ENCODE data around the gene FXYD5.
A peak's percentile ranks its signal among the peaks of the same experiment; 100 is the strongest.

The FXYD5 gene

DNA sequence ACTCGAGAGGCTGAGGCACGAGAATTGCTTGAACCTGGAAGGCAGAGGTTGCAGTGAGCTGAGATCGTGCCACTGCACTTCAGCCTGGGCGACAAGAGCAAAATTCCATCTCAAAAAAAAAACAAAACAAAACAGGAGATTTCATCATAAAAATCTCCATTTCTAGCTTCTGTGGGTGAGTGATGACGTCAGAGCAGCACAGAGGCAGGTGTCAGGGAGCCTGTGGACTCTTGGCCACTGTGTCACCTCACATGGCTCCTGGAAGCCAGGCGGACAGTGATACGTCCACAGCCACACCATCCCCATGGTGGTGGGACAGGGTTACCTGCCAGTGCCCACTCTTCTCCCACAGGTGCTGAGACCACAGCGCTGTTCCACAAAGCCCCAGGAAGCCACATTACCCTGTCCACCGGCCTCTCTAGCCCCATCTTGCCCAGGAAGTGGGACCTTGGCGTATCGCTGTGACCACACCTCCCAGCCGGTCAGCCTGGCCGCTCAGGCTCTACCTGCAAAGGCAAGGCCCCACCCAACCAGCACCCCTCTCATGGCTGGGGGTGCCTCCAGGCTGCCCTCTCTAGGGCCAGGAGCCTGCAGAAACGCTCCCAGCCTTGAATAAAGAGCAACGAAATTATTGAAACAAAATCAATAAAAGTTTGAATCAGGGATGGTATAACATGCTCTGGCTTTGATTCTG, 41.4 kb upstream of the FXYD5 start:
- no peak for TF ChIP-seq EZH2 (optimal IDR thresholded peaks at IDR 0.05; ENCODE audit: low read depth, low read length)
- no peak for TF ChIP-seq EZH2phosphoT487 (IDR thresholded peaks at IDR 0.05; ENCODE audit: low read length)
- TF ChIP-seq, protein P1, sequence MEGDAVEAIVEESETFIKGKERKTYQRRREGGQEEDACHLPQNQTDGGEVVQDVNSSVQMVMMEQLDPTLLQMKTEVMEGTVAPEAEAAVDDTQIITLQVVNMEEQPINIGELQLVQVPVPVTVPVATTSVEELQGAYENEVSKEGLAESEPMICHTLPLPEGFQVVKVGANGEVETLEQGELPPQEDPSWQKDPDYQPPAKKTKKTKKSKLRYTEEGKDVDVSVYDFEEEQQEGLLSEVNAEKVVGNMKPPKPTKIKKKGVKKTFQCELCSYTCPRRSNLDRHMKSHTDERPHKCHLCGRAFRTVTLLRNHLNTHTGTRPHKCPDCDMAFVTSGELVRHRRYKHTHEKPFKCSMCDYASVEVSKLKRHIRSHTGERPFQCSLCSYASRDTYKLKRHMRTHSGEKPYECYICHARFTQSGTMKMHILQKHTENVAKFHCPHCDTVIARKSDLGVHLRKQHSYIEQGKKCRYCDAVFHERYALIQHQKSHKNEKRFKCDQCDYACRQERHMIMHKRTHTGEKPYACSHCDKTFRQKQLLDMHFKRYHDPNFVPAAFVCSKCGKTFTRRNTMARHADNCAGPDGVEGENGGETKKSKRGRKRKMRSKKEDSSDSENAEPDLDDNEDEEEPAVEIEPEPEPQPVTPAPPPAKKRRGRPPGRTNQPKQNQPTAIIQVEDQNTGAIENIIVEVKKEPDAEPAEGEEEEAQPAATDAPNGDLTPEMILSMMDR (IDR thresholded peaks at IDR 0.05; ENCODE audit: low read length): no peak
- Histone ChIP-seq H3K79me2 (ENCODE audit: low read length) (no peaks in the 10 kb centered on the region), H3K4me3 (ENCODE audit: low read length) (no peak overlapping the region), H3K9ac (ENCODE audit: low read length) (no peak overlapping the region), H3K4me1 (ENCODE audit: low read length) (no peaks in the 10 kb centered on the region), H4K20me1 (ENCODE audit: insufficient read depth, low read length) (no peaks in the 10 kb centered on the region), H3K9me2 (replicated peaks; ENCODE audit: insufficient read depth, low read length) (no peaks in the 10 kb centered on the region), H3K4me2 (ENCODE audit: low read depth, low read length) (no peak overlapping the region), H3F3A (ENCODE audit: insufficient read depth, low read length) (no peaks in the 10 kb centered on the region), H3K27ac (ENCODE audit: low read length) (no peak overlapping the region), H3K36me3 (replicated peaks; ENCODE audit: insufficient read depth, low read length) (no peaks in the 10 kb centered on the region), H2AFZ (ENCODE audit: low read length) (no peak overlapping the region), H3K9me3 (replicated peaks; ENCODE audit: insufficient read depth, low read length) (no peaks in the 10 kb centered on the region), H3K27me3 (replicated peaks; ENCODE audit: insufficient read depth, low read length) (peaks cover 72% of the 10 kb centered on the region)
- DNase-seq: no peak

- Histone ChIP-seq H3K27me3 (replicated peaks; ENCODE audit: insufficient read depth, low read length) (peaks cover 68% of the 10 kb centered on the region), H3K9ac (ENCODE audit: low read length) (no peak overlapping the region), H4K20me1 (ENCODE audit: insufficient read depth, low read length) (no peaks in the 10 kb centered on the region), H3K4me3 (ENCODE audit: low read length) (no peak overlapping the region), H3F3A (ENCODE audit: insufficient read depth, low read length) (no peaks in the 10 kb centered on the region), H3K4me2 (ENCODE audit: low read depth, low read length) (no peak overlapping the region), H3K36me3 (replicated peaks; ENCODE audit: insufficient read depth, low read length) (no peaks in the 10 kb centered on the region), H3K4me1 (ENCODE audit: low read length) (no peaks in the 10 kb centered on the region), H3K9me3 (replicated peaks; ENCODE audit: insufficient read depth, low read length) (no peaks in the 10 kb centered on the region), H2AFZ (ENCODE audit: low read length) (no peak overlapping the region), H3K79me2 (ENCODE audit: low read length) (no peaks in the 10 kb centered on the region), H3K9me2 (replicated peaks; ENCODE audit: insufficient read depth, low read length) (no peaks in the 10 kb centered on the region), H3K27ac (ENCODE audit: low read length) (no peak overlapping the region)
- TF ChIP-seq EZH2phosphoT487 (IDR thresholded peaks at IDR 0.05; ENCODE audit: low read length) (no peak), EZH2 (optimal IDR thresholded peaks at IDR 0.05; ENCODE audit: low read depth, low read length) (no peak)
- TF ChIP-seq, protein P1 (IDR thresholded peaks at IDR 0.05; ENCODE audit: low read length): peak; percentile 95
- DNase-seq: peak; percentile 33
Measured at GRCh38 chr19:35114353-35115176, 40.0 kb upstream of the FXYD5 start.

DNA sequence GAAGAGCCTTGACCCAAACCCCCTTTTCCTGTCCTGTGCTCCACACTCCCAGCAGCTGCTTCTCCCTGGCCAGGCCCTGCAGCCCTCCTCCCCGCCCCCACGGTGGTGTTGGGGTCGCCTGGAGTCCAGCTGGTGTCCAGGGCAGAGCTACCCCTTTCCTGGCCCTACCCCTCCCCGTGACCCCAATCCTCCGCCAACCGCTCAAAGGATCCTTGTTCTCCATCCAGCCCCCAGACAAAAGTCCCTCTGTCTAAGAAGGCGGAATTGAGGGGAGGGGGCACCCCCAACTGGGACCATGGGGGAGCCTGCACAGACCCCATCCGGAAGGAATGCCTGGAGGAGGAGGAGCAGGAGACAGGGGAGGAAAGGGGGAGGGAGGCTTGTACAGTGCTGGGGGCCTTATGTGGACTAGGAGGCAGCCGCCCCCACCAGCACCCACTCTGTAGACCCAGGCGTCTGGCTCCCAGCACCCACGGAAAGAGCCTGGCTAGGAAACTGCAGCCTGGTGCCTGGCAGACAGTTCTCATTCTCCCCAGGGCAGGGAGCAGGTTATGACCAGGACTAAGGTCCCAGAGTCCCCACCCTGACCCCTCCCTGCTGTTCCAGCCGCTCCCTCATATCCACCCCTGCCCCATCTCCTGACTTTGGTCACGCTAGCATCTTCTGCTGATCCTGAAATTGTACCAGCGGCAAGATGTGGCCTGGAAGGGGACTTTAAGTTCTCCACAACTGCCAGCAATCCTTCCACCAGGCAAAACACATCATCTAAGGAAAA, 39.2 kb upstream of the FXYD5 start, which contains the start of gene FXYD3:
Gene FXYD3 (plus strand): TSS at position 647 of the 775 bp plus-strand sequence. CDS start 3,554 bp downstream, outside the sequence.
- no peaks in the 10 kb centered on the region for H3K9me3 ChIP-seq (replicated peaks; ENCODE audit: insufficient read depth, low read length)
- H3K4me2 ChIP-seq (ENCODE audit: low read depth, low read length): no peak within 1 kb of the TSS
- H3K27ac ChIP-seq (ENCODE audit: low read length): no peak within 1 kb of the TSS
- no peaks in the 10 kb centered on the region for H3K9me2 ChIP-seq (replicated peaks; ENCODE audit: insufficient read depth, low read length)
- TF ChIP-seq EZH2phosphoT487 (IDR thresholded peaks at IDR 0.05; ENCODE audit: low read length) (no peak), EZH2 (optimal IDR thresholded peaks at IDR 0.05; ENCODE audit: low read depth, low read length) (no peak)
- TF ChIP-seq, protein P1 (IDR thresholded peaks at IDR 0.05; ENCODE audit: low read length): no peak
- H3K4me3 ChIP-seq (ENCODE audit: low read length): no peak within 1 kb of the TSS
- no peaks in the 10 kb centered on the region for H3K4me1 ChIP-seq (ENCODE audit: low read length)
- no peaks in the 10 kb centered on the region for H3K79me2 ChIP-seq (ENCODE audit: low read length)
- H3K9ac ChIP-seq (ENCODE audit: low read length): no peak within 1 kb of the TSS
- no peak for DNase-seq
- H3K36me3 ChIP-seq (replicated peaks; ENCODE audit: insufficient read depth, low read length): no peaks in the 10 kb centered on the region
- peaks cover 69% of the 10 kb centered on the region for H3K27me3 ChIP-seq (replicated peaks; ENCODE audit: insufficient read depth, low read length)
- no peak within 1 kb of the TSS for H2AFZ ChIP-seq (ENCODE audit: low read length)
- no peaks in the 10 kb centered on the region for H4K20me1 ChIP-seq (ENCODE audit: insufficient read depth, low read length)
- H3F3A ChIP-seq (ENCODE audit: insufficient read depth, low read length): no peaks in the 10 kb centered on the region

Measured in MM.1S (cell line).